ENCODE data around the gene MEIOC. TPM values are rescaled to one million over a fixed set of nuclear protein-coding genes. Genes with fewer than 3 reads are reported as not detected.
"Not testable (repeated sequence)": the region's sequence is repeated elsewhere in the genome, so short reads cannot be mapped to it uniquely, and the experiment has no call there.

Gene MEIOC
- total and polyA plus RNA-seq, 5 donors: 0.02 to 0.12 (median 0.11) TPM; not detected in 2

DNA sequence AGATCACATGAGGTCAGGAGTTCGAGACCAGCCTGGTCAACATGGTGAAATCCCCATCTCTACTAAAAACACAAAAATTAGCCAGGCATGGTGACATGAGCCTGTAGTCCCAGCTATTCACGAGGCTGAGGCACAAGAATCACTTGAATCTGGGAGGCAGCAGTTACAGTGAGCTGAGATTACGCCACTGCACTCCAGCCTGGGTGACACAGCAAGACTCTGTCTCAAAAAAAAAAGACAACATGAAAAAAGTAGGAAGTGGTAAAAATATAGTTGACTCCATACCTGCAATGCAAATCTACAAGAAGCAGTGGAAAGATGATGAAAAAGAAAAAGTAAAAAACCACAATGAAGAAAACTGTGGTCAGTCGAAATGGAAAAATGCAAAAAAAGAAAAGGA is 27.0 kb downstream of the MEIOC start:
- intact Hi-C loops (cut with DNase I); H3K4me3 ChIP-seq (ENCODE audit: low read length); ATAC-seq; H3K9me3 ChIP-seq (ENCODE audit: control insufficient read depth, low read length); H3K27me3 ChIP-seq (ENCODE audit: control insufficient read depth, insufficient read depth); DNase-seq; H3K4me1 ChIP-seq (ENCODE audit: control insufficient read depth, insufficient read depth, low read length); H3K27ac ChIP-seq (ENCODE audit: low read length): not testable (repeated sequence)
- 88% methylated on average over 4 of the region's 4 CpGs for WGBS

GRCh38 chr17:44687756-44688155 is 31.5 kb downstream of the MEIOC start:
- 79% methylated on average over 1 of the region's 1 CpG for WGBS
- H3K4me3 ChIP-seq (ENCODE audit: low read length): no peak overlapping the region
- ATAC-seq: no peak
- H3K27ac ChIP-seq (ENCODE audit: low read length): no peak overlapping the region
- H3K4me1 ChIP-seq (ENCODE audit: control insufficient read depth, insufficient read depth, low read length): no peaks in the 10 kb centered on the region
- no peaks in the 10 kb centered on the region for H3K9me3 ChIP-seq (ENCODE audit: control insufficient read depth, low read length)
- intact Hi-C loops (cut with DNase I): no loop called here
- H3K27me3 ChIP-seq (ENCODE audit: control insufficient read depth, insufficient read depth): no peaks in the 10 kb centered on the region
- no peak for DNase-seq

DNA sequence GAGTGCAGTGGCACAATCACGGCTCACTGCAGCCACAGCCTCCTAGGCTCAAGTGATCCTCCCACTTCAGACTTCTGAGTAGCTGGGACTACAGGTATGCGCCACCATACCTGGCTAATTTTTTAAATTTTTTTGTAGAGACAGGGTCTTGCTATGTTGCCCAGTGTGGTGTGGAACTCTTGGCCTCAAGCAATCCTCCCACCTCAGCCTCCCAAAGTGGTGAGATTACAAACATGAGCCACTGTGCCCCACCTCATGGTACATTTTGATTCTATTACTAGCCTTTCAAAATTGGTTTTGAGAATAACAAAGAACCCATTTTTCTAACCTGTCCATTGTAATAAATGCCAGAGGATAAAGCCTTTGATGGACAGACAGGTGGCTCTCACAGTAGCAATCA is 31.9 kb downstream of the MEIOC start:
- H3K4me3 ChIP-seq (ENCODE audit: low read length): no peak overlapping the region
- H3K27ac ChIP-seq (ENCODE audit: low read length): no peak overlapping the region
- 85% methylated on average over 2 of the region's 2 CpGs for WGBS
- peak in 1 of 3 donors; percentile 28 for DNase-seq
- H3K4me1 ChIP-seq (ENCODE audit: control insufficient read depth, insufficient read depth, low read length): no peaks in the 10 kb centered on the region
- intact Hi-C loops (cut with DNase I): no loop called here
- no peaks in the 10 kb centered on the region for H3K27me3 ChIP-seq (ENCODE audit: control insufficient read depth, insufficient read depth)
- ATAC-seq: no peak
- no peaks in the 10 kb centered on the region for H3K9me3 ChIP-seq (ENCODE audit: control insufficient read depth, low read length)

- peak overlapping the region; percentile 68 for H3K4me3 ChIP-seq (ENCODE audit: low read length)
- ATAC-seq: no peak
- intact Hi-C loops (cut with DNase I): no loop called here
- no peaks in the 10 kb centered on the region for H3K4me1 ChIP-seq (ENCODE audit: control insufficient read depth, insufficient read depth, low read length)
- WGBS: 4% methylated on average over 13 of the region's 13 CpGs
- DNase-seq: peak in 1 of 3 donors; percentile 42
- H3K27ac ChIP-seq (ENCODE audit: low read length): peak overlapping the region; percentile 38
- H3K27me3 ChIP-seq (ENCODE audit: control insufficient read depth, insufficient read depth): no peaks in the 10 kb centered on the region
- no peaks in the 10 kb centered on the region for H3K9me3 ChIP-seq (ENCODE audit: control insufficient read depth, low read length)
Observed at GRCh38 chr17:44688675-44689476, 32.6 kb downstream of the MEIOC start.

DNA sequence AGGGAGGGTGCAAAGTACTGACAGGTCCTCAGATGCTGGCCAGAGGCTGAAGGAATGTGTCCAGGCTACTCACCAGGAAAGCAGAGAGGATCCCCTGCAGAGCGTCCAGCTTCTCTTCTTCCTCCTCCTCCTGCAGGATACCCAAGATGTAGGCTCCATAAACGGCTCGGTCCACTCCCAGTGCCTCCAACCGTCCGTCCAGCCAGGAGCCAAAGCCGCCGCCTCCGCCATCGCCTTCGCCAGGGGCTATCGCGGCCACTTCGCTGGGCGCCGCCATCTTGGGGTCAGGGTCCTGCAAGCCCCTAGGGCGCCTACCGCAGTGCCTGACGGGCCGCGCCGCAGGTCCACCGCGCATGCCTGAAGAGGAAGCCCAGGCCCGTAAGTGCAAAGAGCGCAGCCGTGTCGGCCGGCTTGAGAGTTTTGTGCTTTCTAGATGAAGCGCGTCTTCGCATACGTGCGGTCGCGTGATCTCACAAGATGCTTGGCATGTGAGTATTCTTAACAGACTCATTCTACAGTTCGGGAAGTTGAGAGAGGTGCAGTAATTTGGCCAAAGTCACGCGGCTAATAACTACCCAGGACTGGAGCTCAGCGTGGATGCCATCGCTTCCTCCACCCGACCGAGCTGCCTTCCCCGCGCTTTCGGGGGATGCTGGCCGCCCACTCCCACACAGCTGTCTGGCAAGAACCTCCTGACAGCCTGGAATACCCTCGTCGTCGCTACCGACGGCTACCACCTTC is 33.4 kb downstream of the MEIOC start, which contains the start of gene CCDC43:
Gene CCDC43, minus strand, starts transcription at position 300 of the 741 bp plus-strand sequence. Its CDS starts 23 bp downstream, at position 277.
- intact Hi-C loops (cut with DNase I): no loop called here
- WGBS: under 1% methylated on average over 51 of the region's 51 CpGs
- no peaks in the 10 kb centered on the region for H3K27me3 ChIP-seq (ENCODE audit: control insufficient read depth, insufficient read depth)

DNA sequence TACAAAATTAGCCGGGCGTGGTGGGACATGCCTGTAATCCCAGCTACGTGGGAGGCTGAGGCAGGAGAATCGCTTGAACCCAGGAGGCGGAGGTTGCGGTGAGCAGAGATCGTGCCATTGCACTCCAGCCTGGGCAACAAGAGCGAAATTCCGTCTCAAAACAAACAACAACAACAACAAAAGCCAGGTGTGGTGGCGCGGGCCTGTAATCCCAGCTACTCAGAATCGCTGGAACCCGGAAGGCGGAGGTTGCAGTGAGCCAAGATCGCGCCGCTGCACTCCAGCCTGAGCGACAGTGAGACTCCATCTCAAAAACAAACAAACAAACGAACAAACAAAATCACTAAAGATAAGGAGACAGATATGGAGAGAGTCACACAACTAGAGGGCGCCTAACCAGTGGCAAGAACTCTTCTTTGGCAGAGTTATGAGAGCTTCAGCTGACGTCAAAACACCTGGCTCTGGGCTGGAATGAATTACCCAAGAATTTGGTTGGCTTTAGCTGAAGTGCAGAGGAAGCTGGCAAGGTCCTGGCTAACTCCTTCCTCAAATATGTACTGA is 34.6 kb downstream of the MEIOC start:
- H3K9me3 ChIP-seq (ENCODE audit: control insufficient read depth, low read length); H3K4me1 ChIP-seq (ENCODE audit: control insufficient read depth, insufficient read depth, low read length); H3K27ac ChIP-seq (ENCODE audit: low read length); H3K4me3 ChIP-seq (ENCODE audit: low read length); intact Hi-C loops (cut with DNase I); ATAC-seq; H3K27me3 ChIP-seq (ENCODE audit: control insufficient read depth, insufficient read depth): not testable (repeated sequence)
- peak in 1 of 3 donors; percentile 28 for DNase-seq
- WGBS: 85% methylated on average over 21 of the region's 21 CpGs

More for the DNA sequence above, 33.4 kb downstream of the MEIOC start, which contains the start of gene CCDC43:
- Histone ChIP-seq H3K27ac (ENCODE audit: low read length) (peak within 1 kb of the TSS; percentile 83), H3K9me3 (ENCODE audit: control insufficient read depth, low read length) (no peaks in the 10 kb centered on the region), H3K4me3 (ENCODE audit: low read length) (peak within 1 kb of the TSS; percentile 68), H3K4me1 (ENCODE audit: control insufficient read depth, insufficient read depth, low read length) (no peaks in the 10 kb centered on the region)
- peak; percentile 90 to 96 (median 96) for DNase-seq
- ATAC-seq: peak; percentile 99

- DNase-seq: no peak
- Histone ChIP-seq H3K9me3 (ENCODE audit: control insufficient read depth, low read length) (no peaks in the 10 kb centered on the region), H3K4me3 (ENCODE audit: low read length) (no peak overlapping the region), H3K27me3 (ENCODE audit: control insufficient read depth, insufficient read depth) (no peaks in the 10 kb centered on the region), H3K4me1 (ENCODE audit: control insufficient read depth, insufficient read depth, low read length) (no peaks in the 10 kb centered on the region), H3K27ac (ENCODE audit: low read length) (no peak overlapping the region)
- intact Hi-C loops (cut with DNase I): no loop called here
- no peak for ATAC-seq
- 81% methylated on average over 11 of the region's 11 CpGs for WGBS
Observed at GRCh38 chr17:44693609-44694008, 37.3 kb downstream of the MEIOC start.

DNA sequence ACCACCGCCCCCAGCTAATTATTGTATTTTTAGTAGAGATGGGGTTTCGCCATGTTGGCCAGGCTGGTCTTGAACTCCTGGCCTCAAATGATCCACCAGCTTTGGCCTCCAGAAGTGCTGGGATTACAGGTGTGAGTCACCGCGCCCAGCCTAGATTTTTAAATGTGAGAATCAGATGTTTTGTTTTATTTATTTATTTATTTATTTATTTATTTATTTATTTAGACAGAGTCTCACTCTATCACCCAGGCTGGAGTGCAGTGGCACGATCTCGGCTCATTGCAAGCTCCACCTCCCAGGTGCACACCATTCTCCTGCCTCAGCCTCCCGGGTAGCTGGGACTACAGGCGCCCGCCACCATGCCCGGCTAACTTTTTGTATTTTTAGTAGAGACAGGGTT is 44.0 kb downstream of the MEIOC start:
- WGBS: 89% methylated on average over 10 of the region's 10 CpGs
- intact Hi-C loops (cut with DNase I): not testable (repeated sequence)

GRCh38 chr17:44707755-44708400 is 51.6 kb downstream of the MEIOC start:
- peak overlapping the region; percentile 90 for H3K27ac ChIP-seq (ENCODE audit: low read length)
- no peak for ATAC-seq
- intact Hi-C loops (cut with DNase I): no loop called here

More for the DNA sequence above, 44.0 kb downstream of the MEIOC start:
- DNase-seq; H3K4me1 ChIP-seq (ENCODE audit: control insufficient read depth, insufficient read depth, low read length); H3K27me3 ChIP-seq (ENCODE audit: control insufficient read depth, insufficient read depth); ATAC-seq; H3K9me3 ChIP-seq (ENCODE audit: control insufficient read depth, low read length); H3K27ac ChIP-seq (ENCODE audit: low read length); H3K4me3 ChIP-seq (ENCODE audit: low read length): not testable (repeated sequence)

GRCh38 chr17:44708401-44709263 is 52.4 kb downstream of the MEIOC start, which contains the start of gene DBF4B:
Gene DBF4B (plus strand): TSS chr17:44708665. CDS start chr17:44708821, 156 bp downstream.
- Histone ChIP-seq H3K27me3 (ENCODE audit: control insufficient read depth, insufficient read depth) (no peaks in the 10 kb centered on the region), H3K27ac (ENCODE audit: low read length) (peak within 1 kb of the TSS; percentile 90), H3K4me1 (ENCODE audit: control insufficient read depth, insufficient read depth, low read length) (no peaks in the 10 kb centered on the region), H3K9me3 (ENCODE audit: control insufficient read depth, low read length) (no peaks in the 10 kb centered on the region), H3K4me3 (ENCODE audit: low read length) (peak within 1 kb of the TSS; percentile 95)
- DNase-seq: peak; percentile 70 to 86 (median 86)
- under 1% methylated on average over 52 of the region's 52 CpGs for WGBS
- intact Hi-C loops (cut with DNase I): no loop called here
- ATAC-seq: peak; percentile 90

More at GRCh38 chr17:44707755-44708400, 51.6 kb downstream of the MEIOC start:
- no peaks in the 10 kb centered on the region for H3K27me3 ChIP-seq (ENCODE audit: control insufficient read depth, insufficient read depth)
- H3K4me3 ChIP-seq (ENCODE audit: low read length): peak overlapping the region; percentile 95
- no peaks in the 10 kb centered on the region for H3K9me3 ChIP-seq (ENCODE audit: control insufficient read depth, low read length)
- H3K4me1 ChIP-seq (ENCODE audit: control insufficient read depth, insufficient read depth, low read length): no peaks in the 10 kb centered on the region
- WGBS: 28% methylated on average over 4 of the region's 4 CpGs
- DNase-seq: no peak

Data from right cardiac atrium (tissue), 5 donors.